GM19397 (cell line): ENCODE data around the gene CENPM.

Experiments used
- ATAC-seq: cut with Tn5 transposase; IDR thresholded peaks from one replicate; pipeline ENCODE4 v1.9.1; 2021; ENCODE audit warnings: mild to moderate bottlenecking, moderate library complexity; ENCODE audit not compliant: unreplicated experiment

The CENPM gene

GRCh38 chr22:41933411-41934177 lies 13.4 kb downstream of the CENPM start:
- no peak for ATAC-seq

GRCh38 chr22:41932353-41932752 lies 14.6 kb downstream of the CENPM start:
- ATAC-seq: no peak

GRCh38 chr22:41931701-41932269 lies 15.2 kb downstream of the CENPM start:
- no peak for ATAC-seq

- no peak for ATAC-seq
Observed at GRCh38 chr22:41929418-41929810, 17.5 kb downstream of the CENPM start.

- no peak for ATAC-seq
Observed at GRCh38 chr22:41928593-41929417, 18.1 kb downstream of the CENPM start.

GRCh38 chr22:41927813-41928212 lies 19.1 kb downstream of the CENPM start:
- ATAC-seq: no peak

- peak; percentile 32 for ATAC-seq
Observed at GRCh38 chr22:41925783-41926460, 21.0 kb downstream of the CENPM start.

- ATAC-seq: no peak
Observed at GRCh38 chr22:41923595-41924276, 23.2 kb downstream of the CENPM start.

GRCh38 chr22:41922940-41923594 lies 23.9 kb downstream of the CENPM start:
- no peak for ATAC-seq

- no peak for ATAC-seq
Observed at GRCh38 chr22:41922328-41922727, 24.6 kb downstream of the CENPM start.

GRCh38 chr22:41920271-41920976 lies 26.5 kb downstream of the CENPM start:
- ATAC-seq: peak; percentile 16

- ATAC-seq: peak; percentile 47
Observed at GRCh38 chr22:41919357-41920224, 27.4 kb downstream of the CENPM start.

GRCh38 chr22:41917903-41918791 lies 28.8 kb downstream of the CENPM start:
- no peak for ATAC-seq

- no peak for ATAC-seq
Observed at GRCh38 chr22:41917375-41917902, 29.5 kb downstream of the CENPM start.

- no peak for ATAC-seq
Observed at GRCh38 chr22:41916745-41917358, 30.1 kb downstream of the CENPM start.

- no peak for ATAC-seq
Observed at GRCh38 chr22:41915786-41916493, 31.0 kb downstream of the CENPM start.
